Uterus (tissue), 2 donors: ENCODE data around the gene TASL.

Experiments
- CTCF ChIP-seq, 4 experiments: fragments of 200-600 bp in 2 of 4; fragments of 450-650 bp in 2 of 4; sonication (generic) in 2 of 4; IDR thresholded peaks; one replicate each; pipeline ENCODE4 v1.5.1; 2016 to 2019; ENCODE audit warnings: antibody characterized with exemption in 4 of 4, mild to moderate bottlenecking in 2 of 4, moderate library complexity in 1 of 4
- POLR2A ChIP-seq, 2 donors: fragments of 450-650 bp; IDR thresholded peaks; one replicate each; pipeline ENCODE4 v1.6.1; 2016; ENCODE audit warnings: antibody characterized with exemption in 2 of 2, mild to moderate bottlenecking in 1 of 2, moderate library complexity in 1 of 2

DNA sequence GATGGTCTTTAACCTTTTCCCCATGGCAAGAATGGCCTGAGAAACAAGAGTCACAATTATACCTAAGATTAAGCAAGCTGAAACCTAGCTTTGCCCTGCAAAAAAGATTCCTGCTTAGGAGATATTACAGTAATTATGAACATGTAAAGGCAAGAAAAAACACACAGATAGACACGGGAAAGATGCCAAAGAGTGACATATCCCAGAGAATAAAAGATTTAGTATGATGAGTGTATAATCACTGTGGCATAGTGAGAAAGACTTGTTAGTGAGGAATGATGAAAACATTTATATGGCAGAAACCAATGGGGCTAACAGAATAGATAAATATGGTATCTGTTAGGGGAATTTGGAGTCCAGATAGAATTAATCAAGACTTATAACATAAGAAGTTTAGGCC, 29.6 kb upstream of the TASL start:
- TF ChIP-seq CTCF (IDR thresholded peaks at IDR 0.05) (no peak), POLR2A (IDR thresholded peaks at IDR 0.05) (no peak)
